DMS79 treated with DMSO at 0.1 percent for 48 hours (cell line): ENCODE measurements around the gene PLEKHO1.
A peak's percentile ranks its signal among the peaks of the same experiment; 100 is the strongest.
"Not testable (repeated sequence)": the region's sequence is repeated elsewhere in the genome, so short reads cannot be mapped to it uniquely, and the experiment has no call there.

Source experiments
- DNase-seq: peaks from one replicate; lab custom pipeline; 2025; lab: John Stamatoyannopoulos, UW

PLEKHO1 gene

DNA sequence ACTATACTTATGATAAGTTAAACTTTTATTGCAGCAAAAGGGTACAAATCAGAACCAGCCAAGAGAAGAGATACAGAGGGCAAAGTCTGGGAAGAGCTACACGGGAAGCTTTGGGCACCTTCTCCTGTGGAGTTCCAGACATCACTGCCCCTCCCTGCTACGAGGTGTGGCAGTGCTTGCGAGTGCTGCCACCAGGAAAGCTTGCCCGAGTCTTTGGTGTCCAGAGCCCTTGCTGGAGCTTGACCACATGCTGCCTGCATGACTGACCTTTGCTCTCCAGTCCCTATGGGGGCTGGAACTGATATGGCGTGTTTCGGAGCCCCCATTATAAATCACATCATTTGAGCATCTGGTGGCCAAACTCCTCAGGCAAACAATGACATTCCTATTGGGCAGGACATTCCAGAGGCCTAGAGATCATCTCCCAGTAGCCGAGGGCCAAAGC is 23.4 kb downstream of the PLEKHO1 start:
- no peak for DNase-seq

GRCh38 chr1:150176593-150176992 is 26.9 kb downstream of the PLEKHO1 start:
- DNase-seq: no peak

- no peak for DNase-seq
Observed at GRCh38 chr1:150178548-150178947, 28.8 kb downstream of the PLEKHO1 start.

GRCh38 chr1:150179867-150180266 is 30.2 kb downstream of the PLEKHO1 start:
- DNase-seq: no peak

DNA sequence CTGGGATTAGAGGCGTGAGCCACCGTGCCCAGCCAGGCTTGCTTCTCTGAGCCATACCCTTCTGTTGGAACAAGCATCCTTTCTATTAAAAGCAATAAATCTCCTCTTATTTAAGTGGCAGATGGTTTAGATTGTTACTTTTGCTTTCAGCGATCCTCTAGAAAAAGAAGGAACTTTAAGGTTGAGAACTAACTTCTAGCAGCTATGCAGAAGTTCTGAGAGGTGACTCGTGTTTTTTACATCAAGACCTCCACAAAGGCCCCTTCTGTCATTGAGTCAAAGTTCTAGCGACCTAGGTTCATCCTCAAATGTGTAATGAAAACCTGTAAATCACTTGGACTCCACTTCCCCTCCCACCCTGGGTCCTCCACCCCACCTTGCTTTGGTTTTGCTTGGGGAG is 30.8 kb downstream of the PLEKHO1 start:
- DNase-seq: no peak

DNA sequence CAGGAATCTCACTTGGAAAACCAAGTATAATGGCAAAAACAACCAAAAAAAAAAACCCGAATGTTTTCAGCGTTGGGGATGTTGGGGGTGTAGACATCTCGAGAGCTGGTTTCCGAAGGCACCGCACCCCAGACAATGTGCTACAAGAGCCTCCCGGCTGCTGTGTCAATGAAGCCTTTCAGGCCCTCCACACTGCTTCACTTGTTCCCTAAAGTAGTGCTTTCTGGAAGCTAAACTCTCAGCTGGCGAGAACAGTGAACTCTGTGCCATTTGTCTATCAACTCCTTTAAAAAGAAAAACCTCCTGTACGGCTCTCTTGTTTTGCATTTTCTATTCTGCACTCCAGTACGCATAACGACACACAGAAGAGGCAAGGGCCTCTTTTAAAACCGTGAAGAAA is 32.5 kb downstream of the PLEKHO1 start:
- DNase-seq: no peak

GRCh38 chr1:150183061-150183460 is 33.3 kb downstream of the PLEKHO1 start:
- no peak for DNase-seq

DNA sequence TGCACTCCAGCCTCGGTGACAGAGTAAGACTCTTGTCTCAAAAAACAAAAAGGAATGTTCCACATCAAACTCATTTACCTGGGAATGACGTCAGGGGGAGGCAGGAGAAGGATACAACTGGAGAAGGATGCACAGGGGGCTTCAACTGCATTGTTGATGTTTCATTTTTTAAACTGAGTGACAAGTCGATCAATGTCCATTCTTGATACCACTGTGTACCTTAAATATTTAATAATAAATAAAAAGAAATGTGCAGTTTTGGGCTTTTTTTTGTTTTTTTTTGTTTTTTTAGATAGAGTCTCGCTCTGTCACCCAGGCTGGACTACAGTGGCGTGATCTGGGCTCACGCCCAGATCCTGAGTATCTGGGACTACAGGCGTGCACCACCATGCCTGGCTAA is 35.8 kb downstream of the PLEKHO1 start:
- no peak for DNase-seq

- not testable (repeated sequence) for DNase-seq
Observed at GRCh38 chr1:150186438-150186788, 36.7 kb downstream of the PLEKHO1 start.

GRCh38 chr1:150186789-150187559 is 37.3 kb downstream of the PLEKHO1 start:
- peak; percentile 33 for DNase-seq

GRCh38 chr1:150187560-150187931 is 37.8 kb downstream of the PLEKHO1 start:
- no peak for DNase-seq

GRCh38 chr1:150192012-150192411 is 42.3 kb downstream of the PLEKHO1 start:
- no peak for DNase-seq

GRCh38 chr1:150194381-150195031 is 44.8 kb downstream of the PLEKHO1 start:
- no peak for DNase-seq

DNA sequence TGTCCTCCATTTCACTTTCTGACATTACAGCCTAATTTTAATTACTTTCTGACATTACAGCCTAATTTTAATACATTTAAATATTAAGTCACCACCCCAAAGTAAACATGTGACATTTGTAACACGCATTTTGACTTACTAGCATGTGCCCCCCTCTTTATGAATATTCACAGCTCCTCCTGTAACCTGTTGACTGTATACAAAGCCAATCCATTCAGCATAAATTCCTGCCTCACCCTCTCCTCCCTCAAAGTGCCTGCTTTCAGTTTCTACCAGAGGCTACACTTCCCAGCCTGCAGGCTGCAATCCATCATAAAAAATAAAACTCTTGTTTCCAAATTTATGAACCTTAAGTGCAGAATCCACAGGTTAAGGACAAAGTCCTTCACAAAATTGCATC is 46.7 kb downstream of the PLEKHO1 start:
- no peak for DNase-seq

- DNase-seq: no peak
Observed at GRCh38 chr1:150207281-150207971, 57.7 kb downstream of the PLEKHO1 start.

GRCh38 chr1:150208460-150208859 is 58.7 kb downstream of the PLEKHO1 start:
- DNase-seq: not testable (repeated sequence)
